GM21717 (cell line): ENCODE results near the gene CTDSP1.

Experiments
- ATAC-seq: cut with Tn5 transposase; IDR thresholded peaks from one replicate; pipeline ENCODE4 v1.9.1; 2021; ENCODE audit warnings: mild to moderate bottlenecking, moderate library complexity; ENCODE audit not compliant: unreplicated experiment

CTDSP1 gene

GRCh38 chr2:218398437-218399390 is 954 bp upstream of the CTDSP1 start:
- ATAC-seq = peak; percentile 1

- ATAC-seq = no peak
Measured at GRCh38 chr2:218400167-218400929, 680 bp downstream of the CTDSP1 start.

- no peak for ATAC-seq
Measured at GRCh38 chr2:218400930-218401881, 1.5 kb downstream of the CTDSP1 start.

DNA sequence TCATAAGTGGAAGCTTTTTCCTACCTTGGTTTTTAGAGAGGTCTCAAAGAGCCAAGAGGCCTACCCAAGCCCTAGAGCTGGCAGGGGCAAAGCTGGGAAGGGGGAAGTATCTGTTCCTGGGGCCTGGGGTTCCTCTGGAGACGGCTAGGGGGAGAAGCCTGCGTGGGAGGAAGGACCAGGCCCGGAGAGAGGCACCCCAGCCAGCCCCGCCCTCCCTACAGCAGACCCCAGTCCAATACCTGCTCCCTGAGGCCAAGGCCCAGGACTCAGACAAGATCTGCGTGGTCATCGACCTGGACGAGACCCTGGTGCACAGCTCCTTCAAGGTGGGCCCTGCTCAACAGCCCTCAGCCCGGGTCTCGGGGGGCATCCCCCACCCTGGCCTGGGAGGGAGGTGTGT is 2.2 kb downstream of the CTDSP1 start:
- ATAC-seq = no peak

DNA sequence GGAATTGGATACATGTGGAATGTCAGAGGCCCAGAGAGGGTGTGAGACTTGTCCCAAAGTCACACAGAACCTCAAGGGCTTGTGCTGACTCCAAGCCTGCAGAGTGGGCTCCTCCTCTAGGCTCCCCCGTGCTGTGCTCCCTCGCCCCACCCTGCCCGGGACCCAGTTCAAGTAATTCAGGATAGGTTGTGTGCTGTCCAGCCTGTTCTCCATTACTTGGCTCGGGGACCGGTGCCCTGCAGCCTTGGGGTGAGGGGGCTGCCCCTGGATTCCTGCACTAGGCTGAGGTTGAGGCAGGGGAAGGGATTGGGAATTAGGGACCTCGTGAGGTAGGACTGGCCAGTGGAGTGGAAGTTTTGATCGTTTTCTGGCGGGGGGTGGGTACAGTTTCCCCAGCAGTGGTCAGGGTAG is 2.8 kb downstream of the CTDSP1 start:
- ATAC-seq = no peak

DNA sequence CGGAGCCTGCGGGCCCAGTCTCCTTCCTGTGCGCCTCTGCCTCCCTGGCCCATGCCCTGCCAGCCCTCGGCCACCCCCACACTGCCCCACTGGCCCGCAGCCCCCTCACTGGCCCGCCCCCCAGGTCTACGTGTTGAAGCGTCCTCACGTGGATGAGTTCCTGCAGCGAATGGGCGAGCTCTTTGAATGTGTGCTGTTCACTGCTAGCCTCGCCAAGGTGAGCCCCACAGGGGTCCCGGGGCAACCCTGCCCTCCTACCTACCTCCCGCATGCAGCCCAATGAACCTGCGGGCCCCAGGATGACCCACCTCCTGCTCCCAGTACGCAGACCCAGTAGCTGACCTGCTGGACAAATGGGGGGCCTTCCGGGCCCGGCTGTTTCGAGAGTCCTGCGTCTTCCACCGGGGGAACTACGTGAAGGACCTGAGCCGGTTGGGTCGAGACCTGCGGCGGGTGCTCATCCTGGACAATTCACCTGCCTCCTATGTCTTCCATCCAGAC is 3.3 kb downstream of the CTDSP1 start:
- ATAC-seq = no peak

GRCh38 chr2:218403810-218404209 is 4.1 kb downstream of the CTDSP1 start:
- ATAC-seq = no peak

DNA sequence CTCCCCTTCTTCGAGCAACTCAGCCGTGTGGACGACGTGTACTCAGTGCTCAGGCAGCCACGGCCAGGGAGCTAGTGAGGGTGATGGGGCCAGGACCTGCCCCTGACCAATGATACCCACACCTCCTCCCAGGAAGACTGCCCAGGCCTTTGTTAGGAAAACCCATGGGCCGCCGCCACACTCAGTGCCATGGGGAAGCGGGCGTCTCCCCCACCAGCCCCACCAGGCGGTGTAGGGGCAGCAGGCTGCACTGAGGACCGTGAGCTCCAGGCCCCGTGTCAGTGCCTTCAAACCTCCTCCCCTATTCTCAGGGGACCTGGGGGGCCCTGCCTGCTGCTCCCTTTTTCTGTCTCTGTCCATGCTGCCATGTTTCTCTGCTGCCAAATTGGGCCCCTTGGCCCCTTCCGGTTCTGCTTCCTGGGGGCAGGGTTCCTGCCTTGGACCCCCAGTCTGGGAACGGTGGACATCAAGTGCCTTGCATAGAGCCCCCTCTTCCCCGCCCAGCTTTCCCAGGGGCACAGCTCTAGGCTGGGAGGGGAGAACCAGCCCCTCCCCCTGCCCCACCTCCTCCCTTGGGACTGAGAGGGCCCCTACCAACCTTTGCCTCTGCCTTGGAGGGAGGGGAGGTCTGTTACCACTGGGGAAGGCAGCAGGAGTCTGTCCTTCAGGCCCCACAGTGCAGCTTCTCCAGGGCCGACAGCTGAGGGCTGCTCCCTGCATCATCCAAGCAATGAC is 4.8 kb downstream of the CTDSP1 start:
- ATAC-seq = no peak

- ATAC-seq = no peak
Measured at GRCh38 chr2:218405086-218405745, 5.5 kb downstream of the CTDSP1 start.

- ATAC-seq = no peak
Measured at GRCh38 chr2:218405746-218406208, 6.1 kb downstream of the CTDSP1 start.

DNA sequence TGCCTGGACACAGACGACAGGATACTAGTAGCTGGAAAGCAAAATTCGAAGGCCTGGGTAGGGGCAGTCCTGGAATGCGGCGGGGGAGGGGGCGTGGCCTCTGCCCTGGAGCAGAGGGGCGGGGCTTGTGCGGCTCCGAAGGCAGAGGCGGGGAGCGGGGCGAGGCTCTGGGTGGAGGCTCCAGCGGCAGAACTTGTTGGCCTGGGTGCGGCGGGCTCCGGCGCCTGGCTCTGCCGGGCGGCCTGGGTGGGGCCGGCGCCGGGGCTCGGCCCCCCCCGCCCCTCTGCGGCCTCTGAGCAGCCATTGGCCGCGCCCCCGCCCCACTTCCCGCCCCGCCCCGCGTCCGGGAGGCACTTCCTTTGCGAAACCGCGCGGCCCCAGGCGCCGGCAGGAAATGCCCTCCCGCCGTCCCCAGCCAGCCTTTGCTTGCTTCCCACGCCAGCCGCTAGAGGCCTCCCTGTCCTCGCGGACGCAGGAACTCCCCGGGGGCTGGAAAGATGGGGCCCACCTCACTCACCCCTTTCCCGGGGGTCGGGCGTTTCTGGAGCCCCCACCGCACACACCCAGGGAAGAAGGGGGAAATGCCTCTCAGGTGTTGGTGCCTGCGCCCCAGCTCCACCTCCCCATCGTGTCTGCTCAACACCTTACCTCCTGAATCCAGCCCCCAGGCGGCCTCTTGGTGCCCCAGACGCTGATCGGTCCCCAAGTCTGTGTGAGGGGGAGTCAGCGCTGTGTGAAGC is 6.7 kb downstream of the CTDSP1 start:
- ATAC-seq = peak; percentile 73

DNA sequence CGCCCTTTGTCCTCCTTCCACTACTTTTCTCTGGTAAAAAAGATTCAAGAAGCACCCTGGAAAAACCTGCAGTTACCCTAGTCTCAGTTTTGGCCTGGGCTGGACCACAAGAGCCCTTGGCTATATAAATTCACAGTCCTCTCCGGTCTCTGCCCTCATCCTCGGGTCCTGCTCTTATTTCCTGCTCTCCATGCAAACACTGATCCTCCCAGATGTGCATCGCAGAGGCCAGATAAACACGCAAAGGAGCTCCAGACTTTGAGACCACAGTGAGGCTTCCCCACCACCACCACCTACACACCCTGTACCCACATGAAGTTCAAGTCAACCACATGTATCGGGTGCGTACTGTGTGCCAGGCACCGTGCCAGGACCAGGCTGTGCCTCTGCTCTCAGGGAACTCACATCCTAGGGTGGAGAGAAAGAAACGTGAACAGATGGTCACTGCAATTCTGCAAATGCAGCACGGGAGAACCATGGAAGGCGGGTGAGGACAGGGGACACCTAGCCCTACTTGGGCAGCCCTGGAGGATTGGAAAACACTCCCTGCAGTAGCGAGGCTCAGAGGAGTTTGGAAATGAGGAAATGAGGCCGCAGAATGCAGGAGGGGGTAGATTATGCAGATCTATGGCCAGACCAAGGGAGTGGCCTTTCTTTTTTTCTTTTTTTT is 7.4 kb downstream of the CTDSP1 start:
- ATAC-seq = peak; percentile 20

DNA sequence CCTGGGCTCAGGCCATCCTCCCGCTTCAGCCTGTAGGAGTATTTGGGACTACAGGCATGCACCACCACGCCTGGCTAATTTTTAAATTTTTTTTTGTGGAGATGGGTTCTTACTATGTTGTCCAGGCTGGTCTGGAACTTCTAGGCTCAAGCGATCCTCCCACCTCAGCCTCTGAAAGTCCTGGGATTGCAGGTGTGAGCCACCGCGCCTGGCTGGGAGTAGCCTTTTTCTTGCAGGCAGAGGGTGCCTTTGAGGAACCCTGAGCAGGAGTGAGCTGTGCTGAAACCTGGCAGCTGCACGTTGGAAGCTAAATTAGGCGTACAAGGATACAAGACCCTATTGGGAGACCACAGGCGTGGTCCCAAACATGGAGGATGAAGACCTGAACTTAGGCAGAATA is 8.0 kb downstream of the CTDSP1 start:
- no peak for ATAC-seq

DNA sequence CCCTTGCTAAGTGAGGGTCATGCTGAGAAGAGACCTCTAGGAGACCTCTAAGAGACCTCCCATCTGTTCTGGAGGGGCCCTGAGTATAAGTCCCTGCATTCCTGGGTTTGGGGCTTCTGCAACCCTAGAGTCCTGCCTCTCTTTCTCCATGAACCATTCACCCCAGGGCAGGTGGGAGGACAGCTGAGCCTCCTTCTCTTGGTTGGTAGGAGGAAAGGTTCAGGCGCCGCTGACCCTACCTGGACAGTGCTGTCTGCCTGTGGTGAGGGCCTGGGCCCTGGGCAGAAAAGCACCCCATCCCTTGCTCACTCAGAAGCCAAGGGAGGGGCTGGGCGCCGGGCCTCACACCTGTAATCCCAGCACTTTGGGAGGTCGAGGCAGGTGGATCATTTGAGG is 18.7 kb downstream of the CTDSP1 start:
- no peak for ATAC-seq

- ATAC-seq = no peak
Measured at GRCh38 chr2:218418717-218419458, 19.2 kb downstream of the CTDSP1 start, which contains the start of gene VIL1. Gene VIL1, plus strand, starts transcription at chr2:218419123. Its CDS starts 4,656 bp downstream, at chr2:218423779.

GRCh38 chr2:218419630-218420216 is 20.1 kb downstream of the CTDSP1 start:
- no peak for ATAC-seq

GRCh38 chr2:218421027-218421426 is 21.4 kb downstream of the CTDSP1 start:
- ATAC-seq = no peak
